GM19438 (cell line): ENCODE measurements around the gene CACNA1S.

Source experiments
- ATAC-seq: cut with Tn5 transposase; IDR thresholded peaks from one replicate; pipeline ENCODE4 v1.9.1; 2021; ENCODE audit warnings: low read depth; ENCODE audit not compliant: unreplicated experiment

The CACNA1S gene

GRCh38 chr1:200992382-200993048, 119.7 kb downstream of the CACNA1S start:
- ATAC-seq: no peak

GRCh38 chr1:200991097-200991614, 121.1 kb downstream of the CACNA1S start:
- ATAC-seq: no peak

- ATAC-seq: no peak
These were observed 122.1 kb downstream of the CACNA1S start for GRCh38 chr1:200990114-200990513.
